NCI-H510A treated with DMSO at 0.1 percent for 48 hours (cell line): ENCODE measurements around the gene CFAP99.

Source experiments
- DNase-seq: peaks from one replicate; lab custom pipeline; 2025; lab: John Stamatoyannopoulos, UW

CFAP99 gene

GRCh38 chr4:2503809-2504208, 85.1 kb downstream of the CFAP99 start:
- no peak for DNase-seq

- DNase-seq: no peak
These were observed 88.5 kb downstream of the CFAP99 start for GRCh38 chr4:2507259-2507658.

- DNase-seq: no peak
These were observed 89.1 kb downstream of the CFAP99 start for GRCh38 chr4:2507855-2508254.

DNA sequence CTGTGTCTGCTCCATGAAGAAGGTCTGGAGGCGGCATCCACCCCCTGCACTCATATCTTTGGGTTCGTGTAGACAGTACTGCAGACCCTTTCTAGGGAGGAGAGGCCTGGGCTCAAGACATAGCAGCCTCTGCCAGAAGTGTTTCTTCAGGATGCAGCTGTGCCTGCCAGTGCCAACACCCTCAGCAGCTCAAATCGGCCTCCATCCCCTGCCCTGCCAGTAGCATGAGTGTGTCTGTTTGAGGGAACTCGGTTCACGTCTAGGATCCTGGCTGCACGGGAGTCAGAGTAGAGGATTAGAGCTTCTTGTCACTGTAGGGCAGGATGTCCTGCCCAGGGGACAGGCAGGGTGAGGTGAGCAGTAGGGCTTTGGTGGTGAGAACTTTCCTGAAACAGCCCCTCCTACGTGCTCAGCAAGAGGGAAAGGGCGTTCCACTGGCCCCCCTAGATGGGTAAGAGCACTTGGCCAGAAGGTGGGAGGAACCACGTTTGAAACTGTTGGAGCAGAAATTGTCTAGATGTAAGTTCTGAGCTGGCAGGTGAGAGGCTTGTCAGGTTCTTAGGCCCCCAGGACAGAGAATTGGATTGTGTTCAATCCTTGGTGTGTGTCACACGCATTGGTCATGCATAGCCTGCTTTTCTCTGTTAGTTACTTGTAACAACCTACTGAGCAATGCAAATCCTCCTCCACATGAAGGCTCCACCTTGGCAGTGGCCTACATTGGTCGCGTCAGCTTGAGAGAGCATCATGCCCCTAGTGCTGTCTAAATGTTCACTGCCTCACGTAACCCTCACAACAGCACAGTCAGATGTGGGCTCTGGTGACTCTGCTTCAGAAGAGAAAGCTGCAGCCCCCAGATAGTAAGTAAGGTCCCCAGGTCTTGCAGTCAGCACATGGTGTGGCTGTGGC, 91.8 kb downstream of the CFAP99 start:
- no peak for DNase-seq

GRCh38 chr4:2511645-2512131, 92.9 kb downstream of the CFAP99 start:
- DNase-seq: no peak
